HepG2 (cell line): ENCODE measurements around the gene EPB41. TPM values are rescaled to one million over a fixed set of nuclear protein-coding genes. Genes with fewer than 3 reads are reported as not detected.
A peak's percentile ranks its signal among the peaks of the same experiment; 100 is the strongest.

Source experiments
- ATAC-seq: fragments of 200-7000 bp; cut with Tn5 transposase; 3 replicates; pipeline ENCODE4 v1.9.1; 2020; ENCODE audit warnings: mild to moderate bottlenecking, moderate library complexity
- BruUV-seq: library from RNA; stranded (reverse); fragments of 400-500 nt; replicated peaks from 2 replicates; lab custom pipeline; 2021; lab: Mats Ljungman, UMichigan
- CTCF ChIA-PET: fragments of 300-600 bp; formaldehyde crosslinking; extraction: SDS; loops from one replicate; lab custom pipeline; 2021; ENCODE audit warnings: low total read pairs, inconsistent platforms, low intra/inter-chr PET ratio; lab: Yijun Ruan, JAX
- POLR2A ChIA-PET: fragments of 350-600 bp; sonication (Branson Sonifier 250); formaldehyde crosslinking; loops from one replicate; lab custom pipeline; 2020; ENCODE audit warnings: antibody characterized with exemption, inconsistent platforms; lab: Yijun Ruan, JAX
- DNase-seq: peaks from one replicate; pipeline ENCODE4 v3.0.0-alpha.2; 2015; ENCODE audit warnings: low spot score
- FAIRE-seq: peaks from 3 replicates; lab custom pipeline; 2011; peaks lifted over from hg19 to GRCh38; lab: Jason Lieb, UNC
- H2AFZ ChIP-seq: one replicate; pipeline ENCODE4 v1.6.1; 2011; ENCODE audit warnings: low read length, inconsistent platforms
- H3K27ac ChIP-seq: fragments of 300-600 bp; 3 replicates; pipeline ENCODE4 v1.8.0; 2011; ENCODE audit warnings: mixed run types, mild to moderate bottlenecking, mixed read lengths, low read length, inconsistent platforms; ENCODE audit not compliant: insufficient read depth; ENCODE audit errors: extremely low read length
- H3K27me3 ChIP-seq, 2 experiments: fragments of 200-600 bp in 1 of 2; 2 replicates in 1 of 2; 3 replicates in 1 of 2; pipeline versions ENCODE4 v1.6.0 to v1.8.0; 2011; ENCODE audit warnings: low read length in 2 of 2, mild to moderate bottlenecking in 2 of 2, moderate library complexity in 2 of 2, inconsistent platforms in 1 of 2; ENCODE audit not compliant: insufficient read depth in 2 of 2, control insufficient read depth in 1 of 2
- H3K36me3 ChIP-seq, 2 experiments: fragments of 200-600 bp in 1 of 2; replicated peaks in 1 of 2; 2 replicates in 1 of 2; 3 replicates in 1 of 2; pipeline versions ENCODE4 v1.5.1 to v1.8.0; 2011; ENCODE audit warnings: low read length in 2 of 2, inconsistent platforms in 1 of 2; ENCODE audit not compliant: insufficient read depth in 2 of 2, control insufficient read depth in 1 of 2
- H3K4me1 ChIP-seq: 2 replicates; pipeline ENCODE4 v1.5.1; 2012; ENCODE audit warnings: low read length, inconsistent platforms; ENCODE audit not compliant: insufficient read depth
- H3K4me2 ChIP-seq: 2 replicates; pipeline ENCODE4 v1.6.0; 2011; ENCODE audit warnings: low read depth, low read length, inconsistent platforms
- H3K4me3 ChIP-seq, 3 experiments: fragments of 200-600 bp in 1 of 3; sonication (generic), shearing (Covaris generic) in 1 of 3; replicated peaks in 1 of 3; 2 replicates each; pipeline ENCODE4 v1.5.1; 2011 to 2016; ENCODE audit warnings: low read length in 3 of 3, inconsistent platforms in 2 of 3, low read depth in 2 of 3, mild to moderate bottlenecking in 2 of 3, control low read depth in 1 of 3, mixed read lengths in 1 of 3; ENCODE audit not compliant: insufficient read depth in 1 of 3
- H3K79me2 ChIP-seq: one replicate; pipeline ENCODE4 v1.6.1; 2011; ENCODE audit warnings: low read length, inconsistent platforms; ENCODE audit not compliant: insufficient read depth
- H3K9ac ChIP-seq: 2 replicates; pipeline ENCODE4 v1.6.0; 2011; ENCODE audit warnings: mild to moderate bottlenecking, low read depth, low read length, inconsistent platforms; ENCODE audit not compliant: insufficient read depth
- H3K9me3 ChIP-seq: 2 replicates; pipeline ENCODE4 v1.5.1; 2012; ENCODE audit warnings: mild to moderate bottlenecking, low read length
- H4K20me1 ChIP-seq: 2 replicates; pipeline ENCODE4 v1.6.0; 2011; ENCODE audit warnings: inconsistent platforms, mild to moderate bottlenecking, low read length, moderate library complexity; ENCODE audit not compliant: insufficient read depth
- DMAP1 ChIP-seq: IDR thresholded peaks from 2 replicates; pipeline ENCODE4 v1.6.1; 2016
- MAFF ChIP-seq: IDR thresholded peaks from 2 replicates; pipeline ENCODE4 v1.6.1; 2011; ENCODE audit warnings: low read depth, low read length, improper control_type of control experiment
- MAFK ChIP-seq, 2 experiments: IDR thresholded peaks in 1 of 2; conservative IDR thresholded peaks in 1 of 2; 2 replicates each; pipeline ENCODE4 v1.6.1; 2011; ENCODE audit warnings: improper control_type of control experiment in 2 of 2, low read length in 2 of 2
- TBX2 ChIP-seq: sonication (generic); formaldehyde crosslinking; IDR thresholded peaks from 2 replicates; pipeline ENCODE4 v1.5.0; 2020; ENCODE audit warnings: missing genetic modification reagents, mild to moderate bottlenecking, borderline replicate concordance
- U2AF1 ChIP-seq: fragments of 200-400 bp; formaldehyde crosslinking; optimal IDR thresholded peaks from 2 replicates; pipeline ENCODE3; 2017; ENCODE audit warnings: mild to moderate bottlenecking, low read depth, low read length
- WGBS: methylation state at CpG from one replicate; pipeline ENCODE4 v1.1.6; 2017; ENCODE audit warnings: low lambda C conversion rate; 5-methylcytosine and 5-hydroxymethylcytosine counted together
- in situ Hi-C: cut with HindIII; loops from 2 replicates; pipeline ENCODE4 v1.10.0; 2017; ENCODE audit warnings: low pct_unique_long_range_greater_than_20kb; ENCODE audit not compliant: extremely low pct_ligation_motif_present
- intact Hi-C: fragments of 100-400 bp; cut with micrococcal nuclease; formaldehyde crosslinking; loops from one replicate; pipeline ENCODE4 v1.10.0; 2022; ENCODE audit not compliant: unreplicated experiment
- polyA plus RNA-seq, 8 experiments: library from polyadenylated mRNA; depleted of rRNA in 3 of 8; stranded (reverse) in 7 of 8; unstranded in 1 of 8; fragments of >200 nt; fragmentation: Illumina TruSeq in 4 of 8; extraction: Trizol in 4 of 8; gene quantifications; 2 replicates each; pipeline versions ENCODE4 v1.2.1 to v1.2.3, GENCODE V29; 2011 to 2016; ENCODE audit warnings: low read depth in 4 of 8, missing spikeins in 1 of 8, mixed read lengths in 1 of 8; ENCODE audit not compliant: insufficient read depth in 1 of 8
- total RNA-seq, 5 experiments: library from RNA; depleted of rRNA; stranded (reverse); fragments of >200 nt; fragmentation: Illumina TruSeq; extraction: Trizol; gene quantifications; 2 replicates each; pipeline ENCODE4 v1.2.3, GENCODE V29; 2016; ENCODE audit warnings: low read depth in 1 of 5

Gene EPB41
- total and polyA plus RNA-seq, 2 of the 13 experiments (the other 11 are each of a cell fraction or from before 2014, with no cell fraction given), result 34.5 to 46.7 TPM

GRCh38 chr1:29055160-29055559 lies 140.8 kb downstream of the EPB41 start:
- no peaks in the 10 kb centered on the region for H3K27me3 ChIP-seq
- H3K9me3 ChIP-seq, result no peaks in the 10 kb centered on the region
- no peaks in the 10 kb centered on the region for H3K4me1 ChIP-seq
- in situ Hi-C loops (no loop called here), intact Hi-C loops (no loop called here)
- H3K4me3 ChIP-seq, result no peak overlapping the region
- DNase-seq (no peak), FAIRE-seq (no peak), ATAC-seq (no peak)
- no peak for TF ChIP-seq DMAP1 (CRISPR knock-in tag)
- 0 out of 2 replicates have a peak, but pooled peaks have one; percentile 34 for TF ChIP-seq MAFF
- TF ChIP-seq MAFK (conservative IDR thresholded peaks at IDR 0.05 in 1 of 2, IDR thresholded peaks at IDR 0.05 in 1 of 2; ENCODE audit: low read length in 2 of 2), result peak; percentile 30 to 60; a peak in 3 of 4 replicates
- H3K79me2 ChIP-seq, result no peaks in the 10 kb centered on the region
- no peak overlapping the region for H3K4me2 ChIP-seq
- H2AFZ ChIP-seq, result no peak overlapping the region
- WGBS, result 93% methylated on average over 1 of the region's 1 CpG
- CTCF ChIA-PET, result no interaction called here
- H3K36me3 ChIP-seq, result peaks cover 1 to 12% of the 10 kb centered on the region in 2 experiments; a peak in 4 of 5 replicates
- no peaks in the 10 kb centered on the region for H4K20me1 ChIP-seq
- POLR2A ChIA-PET, result interaction anchor here (0.6 kb wide), 1 partner anchor 136 kb away, joined by 3 read pairs; no protein-coding TSS in a partner anchor
- no peak overlapping the region for H3K9ac ChIP-seq
- no peak overlapping the region for H3K27ac ChIP-seq
- BruUV-seq, result no TSS peak

- no peak for ATAC-seq
- Histone ChIP-seq H3K9me3 (no peaks in the 10 kb centered on the region), H3K4me1 (no peaks in the 10 kb centered on the region), H3K4me2 (no peak overlapping the region), H3K36me3 (peaks cover 3 to 12% of the 10 kb centered on the region in 2 experiments; a peak in 4 of 5 replicates), H3K79me2 (no peaks in the 10 kb centered on the region), H3K4me3 (no peak overlapping the region), H3K27me3 (no peaks in the 10 kb centered on the region), H2AFZ (no peak overlapping the region), H4K20me1 (no peaks in the 10 kb centered on the region), H3K9ac (no peak overlapping the region), H3K27ac (no peak overlapping the region)
- POLR2A ChIA-PET, result no interaction called here
- TF ChIP-seq U2AF1 (no peak), TBX2 (CRISPR knock-in tag) (no peak)
- 93% methylated on average over 4 of the region's 4 CpGs for WGBS
- intact Hi-C loops, result no loop called here
- FAIRE-seq, result no peak
- no TSS peak for BruUV-seq
- in situ Hi-C loops, result no loop called here
- CTCF ChIA-PET, result no interaction called here
- DNase-seq, result no peak
Observed at GRCh38 chr1:29056256-29056655, 141.9 kb downstream of the EPB41 start.
